ENCODE measurements around the gene FOCAD.

The FOCAD gene

DNA sequence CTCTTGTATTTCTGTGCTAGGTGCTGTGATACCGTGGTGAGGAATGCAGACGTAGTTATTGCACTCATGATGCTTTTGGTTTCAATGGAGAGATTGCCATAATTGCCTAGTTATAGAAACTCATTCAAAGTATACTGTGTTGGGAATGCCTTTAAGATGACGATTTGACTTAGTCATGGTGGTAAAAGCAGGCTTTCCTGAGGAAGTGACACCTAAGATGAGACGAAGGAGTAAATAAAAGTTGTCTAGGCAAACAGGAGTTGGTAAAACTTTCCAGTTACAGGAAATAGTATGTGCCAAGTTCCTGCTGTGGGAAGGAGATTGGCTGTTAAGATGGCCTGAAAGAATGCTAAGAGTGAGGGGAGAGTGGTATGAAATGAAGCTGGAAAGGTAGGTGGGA, 48.1 kb downstream of the FOCAD start:
- no peak for TF ChIP-seq CTCF (IDR thresholded peaks at IDR 0.05; ENCODE audit: low read depth, low read length)
- no peak for DNase-seq (ENCODE audit: extremely low read depth, low read depth)

GRCh38 chr9:20734275-20734674, 50.2 kb downstream of the FOCAD start:
- TF ChIP-seq CTCF (IDR thresholded peaks at IDR 0.05; ENCODE audit: low read depth, low read length), result no peak
- DNase-seq (ENCODE audit: extremely low read depth, low read depth), result no peak

DNA sequence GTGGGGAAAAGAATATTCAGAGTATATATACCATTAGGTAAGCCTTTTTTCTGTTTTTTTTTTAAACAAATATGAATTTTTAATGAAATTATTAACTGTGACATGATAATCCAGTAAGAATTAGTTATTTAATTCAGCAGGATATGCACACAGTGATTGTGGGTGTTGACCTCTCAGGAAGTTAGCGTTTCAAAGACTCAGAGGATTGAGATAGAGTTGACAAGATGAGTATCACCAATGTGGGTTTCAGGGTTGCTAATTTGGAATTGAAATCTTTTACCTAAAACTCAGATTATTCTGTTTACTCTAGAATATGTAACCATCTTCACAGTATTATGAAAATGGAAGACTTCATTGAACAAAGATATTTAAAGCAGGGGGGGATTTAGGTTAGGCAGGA, 56.2 kb downstream of the FOCAD start:
- no peak for TF ChIP-seq CTCF (IDR thresholded peaks at IDR 0.05; ENCODE audit: low read depth, low read length)
- no peak for DNase-seq (ENCODE audit: extremely low read depth, low read depth)

DNA sequence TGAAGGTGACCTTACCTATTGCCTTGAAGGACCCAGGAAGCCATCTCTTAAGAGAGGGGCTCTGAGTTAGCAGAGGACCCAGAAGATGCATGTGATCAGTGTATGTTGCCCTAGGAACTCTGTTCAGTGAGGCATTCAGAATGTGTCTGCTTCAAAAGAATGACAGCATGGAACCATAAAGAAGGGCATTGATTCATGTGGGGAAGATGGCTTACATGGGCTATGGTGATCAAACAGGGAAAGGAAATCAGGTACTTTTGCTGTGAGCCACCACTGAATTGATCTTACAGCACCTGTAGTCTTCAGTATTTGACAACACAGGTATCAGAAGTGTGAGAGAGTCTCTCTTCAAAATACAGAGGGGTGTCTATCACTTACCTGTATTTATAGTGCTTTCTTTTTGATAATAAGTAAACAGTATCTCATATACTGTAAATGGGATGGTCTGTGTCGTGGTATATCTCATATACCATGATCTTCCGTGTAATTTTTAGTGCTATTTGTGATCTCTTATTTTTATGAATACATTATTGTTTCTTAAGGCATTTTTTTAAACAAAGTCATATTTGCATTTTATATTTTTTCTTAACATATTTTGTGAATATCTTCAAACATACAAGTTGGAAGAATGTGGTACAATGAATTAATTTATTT, 57.0 kb downstream of the FOCAD start:
- no peak for TF ChIP-seq CTCF (IDR thresholded peaks at IDR 0.05; ENCODE audit: low read depth, low read length)
- no peak for DNase-seq (ENCODE audit: extremely low read depth, low read depth)

DNA sequence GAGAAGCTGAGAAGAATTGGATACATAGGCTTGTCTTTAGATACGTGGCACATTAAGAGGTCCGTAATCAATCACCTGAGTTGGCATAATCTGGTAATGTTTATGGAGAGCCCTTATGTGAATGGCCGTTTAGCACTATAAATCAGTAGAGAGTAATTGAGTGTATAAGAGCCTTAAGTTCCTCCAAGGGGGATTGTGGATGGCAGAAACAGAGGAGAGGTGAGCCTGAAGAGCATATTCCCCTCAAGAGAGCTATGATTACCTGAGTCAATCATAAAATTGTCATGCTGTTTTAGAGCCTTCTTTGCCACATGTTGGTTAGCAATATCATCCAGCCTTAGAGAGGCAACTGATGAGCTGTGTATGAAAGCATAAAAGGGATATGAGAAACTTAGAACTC, 58.8 kb downstream of the FOCAD start:
- DNase-seq (ENCODE audit: extremely low read depth, low read depth), result no peak
- TF ChIP-seq CTCF (IDR thresholded peaks at IDR 0.05; ENCODE audit: low read depth, low read length), result no peak

- peak; percentile 54 for DNase-seq (ENCODE audit: extremely low read depth, low read depth)
- no peak for TF ChIP-seq CTCF (IDR thresholded peaks at IDR 0.05; ENCODE audit: low read depth, low read length)
Measured at GRCh38 chr9:20744036-20744630, 60.1 kb downstream of the FOCAD start.

DNA sequence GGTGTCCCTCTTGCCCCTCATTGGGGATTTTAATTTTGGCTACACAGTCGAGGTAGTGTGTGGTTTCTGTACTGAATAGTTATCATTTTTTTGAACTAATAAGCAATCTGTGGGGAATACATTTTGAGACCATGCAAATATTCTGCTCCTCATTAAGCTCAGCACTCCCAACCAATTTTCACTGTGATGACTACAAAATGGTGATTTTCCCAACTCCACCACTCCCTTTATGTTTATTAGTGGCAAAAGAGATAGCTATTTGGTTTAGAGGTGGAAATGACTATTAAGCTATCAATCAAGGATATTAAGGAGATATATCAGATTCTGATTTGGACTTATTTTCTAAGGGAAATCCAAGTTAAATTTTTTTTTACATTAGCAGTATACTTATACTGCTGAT, 62.9 kb downstream of the FOCAD start:
- no peak for TF ChIP-seq CTCF (IDR thresholded peaks at IDR 0.05; ENCODE audit: low read depth, low read length)

More for the DNA sequence above, 62.9 kb downstream of the FOCAD start:
- no peak for DNase-seq (ENCODE audit: extremely low read depth, low read depth)
